HUES48 (cell line): Measurements from ENCODE around the gene SUN5.

ENCODE experiments used
- H3K27ac ChIP-seq: one replicate; pipeline ENCODE4 v1.7.0; 2013; ENCODE audit warnings: low read depth, low read length, inconsistent platforms
- H3K27me3 ChIP-seq: 2 replicates; pipeline ENCODE4 v1.6.1; 2013; ENCODE audit warnings: mild to moderate bottlenecking, low read length; ENCODE audit not compliant: control insufficient read depth, insufficient read depth
- H3K36me3 ChIP-seq: 2 replicates; pipeline ENCODE4 v1.6.1; 2013; ENCODE audit warnings: low read length; ENCODE audit not compliant: control insufficient read depth, insufficient read depth
- H3K4me1 ChIP-seq: 2 replicates; pipeline ENCODE4 v1.6.1; 2013; ENCODE audit warnings: mild to moderate bottlenecking, low read length; ENCODE audit not compliant: control insufficient read depth, insufficient read depth
- H3K4me3 ChIP-seq: 2 replicates; pipeline ENCODE4 v1.5.1; 2013; ENCODE audit warnings: mild to moderate bottlenecking, low read depth, low read length
- H3K9ac ChIP-seq: 2 replicates; pipeline ENCODE4 v1.6.1; 2013; ENCODE audit warnings: mild to moderate bottlenecking, low read depth, low read length, moderate library complexity
- H3K9me3 ChIP-seq: 2 replicates; pipeline ENCODE4 v1.6.1; 2013; ENCODE audit warnings: low read length; ENCODE audit not compliant: control insufficient read depth, insufficient read depth

Gene SUN5

DNA sequence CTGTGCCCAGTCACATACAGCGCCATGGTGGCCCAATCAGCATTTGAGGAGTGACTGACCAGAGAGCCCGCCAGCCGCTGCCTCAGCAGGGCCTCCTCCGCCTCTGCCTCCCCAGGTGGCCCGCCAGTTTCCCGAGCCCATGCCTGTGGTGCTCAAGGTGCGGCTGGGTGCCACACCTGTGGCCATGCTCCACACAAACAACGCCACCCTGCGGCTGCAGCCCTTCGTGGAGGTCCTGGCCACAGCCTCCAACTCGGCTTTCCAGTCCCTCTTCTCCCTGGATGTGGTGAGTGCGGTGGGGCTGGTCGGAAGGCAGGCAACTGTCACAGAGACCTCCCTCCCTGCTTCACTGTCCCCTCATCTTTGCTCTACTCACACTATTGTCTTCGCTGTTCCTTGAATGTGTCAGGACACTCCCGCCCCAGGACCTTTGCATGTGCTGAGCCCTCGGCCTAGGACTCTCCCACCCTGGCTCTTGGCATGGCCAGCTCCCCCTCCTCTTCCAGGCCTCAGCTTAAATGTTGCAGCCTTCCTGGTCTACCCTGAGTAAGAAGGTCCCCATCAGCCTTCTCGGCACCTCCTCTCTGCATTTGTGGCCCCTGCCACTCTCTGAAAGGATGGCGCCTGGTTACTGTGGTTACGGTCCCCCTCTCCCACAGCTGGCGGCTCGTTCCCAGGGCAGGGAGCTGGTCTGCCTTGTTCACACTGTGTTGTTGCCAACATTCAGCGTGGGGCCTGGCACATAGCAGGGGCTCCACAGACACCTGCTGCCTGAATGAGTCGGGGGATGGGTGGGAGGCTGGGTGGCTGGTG is 15.4 kb upstream of the SUN5 start:
- Histone ChIP-seq H3K4me1 (no peaks in the 10 kb centered on the region), H3K27me3 (no peaks in the 10 kb centered on the region), H3K27ac (no peak overlapping the region), H3K4me3 (no peak overlapping the region), H3K9ac (no peak overlapping the region), H3K9me3 (no peaks in the 10 kb centered on the region), H3K36me3 (no peaks in the 10 kb centered on the region)

DNA sequence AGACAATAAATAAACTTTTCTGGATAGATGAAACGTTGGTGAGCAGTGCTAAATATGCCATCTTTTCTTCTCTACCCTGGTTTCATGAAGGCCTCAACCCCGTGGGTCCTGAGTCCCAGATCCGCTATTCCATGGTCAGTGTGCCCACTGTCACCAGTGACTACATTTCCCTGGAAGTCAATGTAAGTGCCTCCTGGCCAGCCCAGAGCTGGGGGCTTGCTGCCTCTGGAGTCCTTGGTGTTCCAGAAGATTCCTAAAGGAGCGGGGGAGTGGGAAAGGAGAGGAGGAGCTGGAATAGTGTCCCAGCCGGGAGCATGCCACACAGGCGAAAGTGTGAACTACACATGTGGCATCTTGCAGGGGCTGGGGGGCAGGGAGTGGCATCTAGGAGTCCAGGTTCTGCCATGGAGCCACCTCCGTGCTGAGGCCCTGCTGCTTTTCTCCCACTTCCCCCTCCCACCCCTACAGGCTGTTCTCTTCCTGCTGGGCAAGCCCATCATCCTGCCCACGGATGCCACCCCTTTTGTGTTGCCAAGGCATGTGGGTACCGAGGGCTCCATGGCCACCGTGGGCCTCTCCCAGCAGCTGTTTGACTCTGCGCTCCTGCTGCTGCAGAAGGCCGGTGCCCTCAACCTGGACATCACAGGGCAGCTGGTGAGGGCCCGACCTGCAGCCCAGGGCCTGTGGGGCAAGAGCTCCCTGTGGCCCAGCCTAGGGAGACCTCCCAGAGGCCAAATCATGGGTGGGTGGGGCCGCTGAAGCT is 14.1 kb upstream of the SUN5 start:
- Histone ChIP-seq H3K4me3 (no peak overlapping the region), H3K27ac (no peak overlapping the region), H3K9ac (no peak overlapping the region), H3K36me3 (no peaks in the 10 kb centered on the region), H3K27me3 (no peaks in the 10 kb centered on the region), H3K9me3 (no peaks in the 10 kb centered on the region), H3K4me1 (no peaks in the 10 kb centered on the region)

DNA sequence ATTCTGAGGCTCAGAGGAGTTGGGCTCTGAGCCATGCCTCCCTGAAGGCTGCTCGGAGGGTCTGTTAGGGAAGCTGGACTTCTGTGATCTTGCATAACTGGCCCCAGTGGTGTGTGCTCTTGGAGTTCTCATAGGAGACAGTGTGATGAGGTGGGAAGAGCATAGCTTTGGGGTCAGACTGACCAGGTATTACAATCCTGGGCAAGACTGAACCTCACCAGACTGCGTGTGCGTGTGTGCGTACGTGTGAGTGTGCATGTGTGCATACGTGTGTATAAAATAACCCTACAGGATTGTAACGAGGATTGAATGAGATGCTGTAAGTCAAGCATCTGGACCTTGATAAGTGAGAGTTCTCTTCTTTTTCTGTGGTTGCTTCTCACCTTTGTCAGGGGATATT is 13.3 kb upstream of the SUN5 start:
- Histone ChIP-seq H3K9ac (no peak overlapping the region), H3K27me3 (no peaks in the 10 kb centered on the region), H3K4me1 (no peaks in the 10 kb centered on the region), H3K27ac (no peak overlapping the region), H3K4me3 (no peak overlapping the region), H3K36me3 (no peaks in the 10 kb centered on the region), H3K9me3 (no peaks in the 10 kb centered on the region)

DNA sequence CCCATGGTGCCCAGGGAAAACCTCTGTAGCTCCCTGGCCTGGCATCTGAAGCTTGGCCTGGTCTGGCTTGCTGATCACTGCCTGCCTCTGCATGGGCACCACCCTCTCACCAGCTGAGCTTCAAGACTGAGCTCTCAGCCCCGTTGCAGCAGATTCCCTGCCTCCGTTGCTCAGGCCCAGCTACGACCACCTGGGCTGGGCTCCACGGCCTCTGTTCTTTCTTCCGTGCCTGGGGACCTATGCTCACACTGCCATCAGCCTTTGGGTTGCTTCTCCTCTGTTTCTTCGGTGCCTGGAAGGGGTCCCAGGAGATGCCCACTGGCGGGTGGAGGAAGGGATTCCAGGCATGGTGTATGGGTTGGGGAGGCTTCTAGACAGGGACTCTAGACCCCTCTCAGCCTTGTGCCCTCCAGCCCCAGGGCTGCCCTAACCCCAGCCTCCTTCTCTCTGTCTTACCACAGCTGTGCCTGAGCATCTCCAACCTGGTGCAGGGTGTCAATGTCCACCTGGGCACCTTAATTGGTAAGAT is 12.4 kb upstream of the SUN5 start:
- H3K9ac ChIP-seq: no peak overlapping the region
- no peaks in the 10 kb centered on the region for H3K9me3 ChIP-seq
- no peaks in the 10 kb centered on the region for H3K36me3 ChIP-seq
- H3K4me3 ChIP-seq: no peak overlapping the region
- H3K27ac ChIP-seq: no peak overlapping the region
- no peaks in the 10 kb centered on the region for H3K4me1 ChIP-seq
- no peaks in the 10 kb centered on the region for H3K27me3 ChIP-seq

DNA sequence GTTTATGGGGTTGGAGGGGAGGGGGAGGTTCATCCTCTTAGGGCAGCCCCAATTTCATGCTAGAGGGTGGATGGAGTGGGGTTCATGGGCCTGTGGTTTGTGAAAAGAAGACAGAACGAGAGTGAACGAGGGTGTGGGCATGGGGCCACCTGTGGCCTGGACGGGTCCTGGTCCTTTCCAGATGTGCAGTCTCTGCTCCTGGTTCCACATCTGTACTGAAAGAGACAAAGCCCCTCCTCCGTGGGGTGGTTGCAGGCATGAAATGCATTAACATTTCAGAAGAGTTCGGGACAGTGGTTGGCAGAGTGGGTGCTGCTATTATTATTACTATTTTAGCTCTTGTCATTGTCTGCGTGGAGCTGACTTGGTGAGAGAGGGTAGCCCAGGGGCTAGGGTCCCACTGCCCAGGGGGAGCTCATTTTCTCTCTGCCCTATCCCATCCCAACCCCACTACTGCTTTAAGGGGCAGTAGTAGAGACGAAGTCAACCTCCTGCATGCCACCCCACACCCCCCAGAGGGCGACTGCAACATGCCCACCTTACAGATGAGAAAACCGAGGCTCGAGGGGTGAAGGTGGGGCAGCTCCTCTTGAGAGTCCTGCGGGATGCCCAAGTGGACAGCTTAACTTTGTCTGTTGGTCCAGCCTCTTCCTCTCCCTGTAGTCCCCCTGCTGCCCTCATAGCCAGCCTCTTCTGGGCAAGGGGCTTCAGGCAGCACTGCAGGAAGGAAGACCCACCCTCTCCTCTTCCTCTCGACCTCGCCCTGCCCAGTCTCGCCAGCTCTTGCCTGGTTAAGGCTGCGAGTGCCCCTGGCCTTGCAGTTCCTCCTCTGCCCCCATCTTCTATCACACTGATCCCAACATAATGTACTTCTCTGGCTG is 11.7 kb upstream of the SUN5 start:
- no peaks in the 10 kb centered on the region for H3K4me1 ChIP-seq
- no peaks in the 10 kb centered on the region for H3K27me3 ChIP-seq
- no peaks in the 10 kb centered on the region for H3K36me3 ChIP-seq

DNA sequence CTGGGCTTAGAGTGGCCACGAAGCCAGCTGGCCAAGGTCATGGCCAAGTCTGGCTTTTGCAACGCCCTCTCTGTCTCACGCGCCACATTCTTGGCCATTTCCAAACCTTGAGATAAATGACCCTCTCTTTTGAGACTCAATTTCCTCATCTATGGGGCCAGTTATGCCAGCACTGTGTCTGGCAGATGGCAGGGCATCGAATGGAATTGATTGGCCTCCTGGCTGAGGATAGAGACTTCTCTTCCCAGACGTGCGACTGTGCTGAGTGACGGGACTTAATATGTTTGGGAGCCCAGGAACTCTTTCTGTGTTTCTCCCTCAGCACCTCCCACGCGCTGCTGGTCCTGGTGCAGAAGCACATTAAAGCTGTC is 10.9 kb upstream of the SUN5 start:
- Histone ChIP-seq H3K36me3 (no peaks in the 10 kb centered on the region), H3K4me1 (no peaks in the 10 kb centered on the region), H3K27me3 (no peaks in the 10 kb centered on the region), H3K27ac (no peak overlapping the region), H3K9me3 (no peaks in the 10 kb centered on the region), H3K4me3 (no peak overlapping the region), H3K9ac (no peak overlapping the region)

More for the DNA sequence above, 11.7 kb upstream of the SUN5 start:
- Histone ChIP-seq H3K4me3 (no peak overlapping the region), H3K27ac (no peak overlapping the region), H3K9ac (no peak overlapping the region), H3K9me3 (no peaks in the 10 kb centered on the region)

DNA sequence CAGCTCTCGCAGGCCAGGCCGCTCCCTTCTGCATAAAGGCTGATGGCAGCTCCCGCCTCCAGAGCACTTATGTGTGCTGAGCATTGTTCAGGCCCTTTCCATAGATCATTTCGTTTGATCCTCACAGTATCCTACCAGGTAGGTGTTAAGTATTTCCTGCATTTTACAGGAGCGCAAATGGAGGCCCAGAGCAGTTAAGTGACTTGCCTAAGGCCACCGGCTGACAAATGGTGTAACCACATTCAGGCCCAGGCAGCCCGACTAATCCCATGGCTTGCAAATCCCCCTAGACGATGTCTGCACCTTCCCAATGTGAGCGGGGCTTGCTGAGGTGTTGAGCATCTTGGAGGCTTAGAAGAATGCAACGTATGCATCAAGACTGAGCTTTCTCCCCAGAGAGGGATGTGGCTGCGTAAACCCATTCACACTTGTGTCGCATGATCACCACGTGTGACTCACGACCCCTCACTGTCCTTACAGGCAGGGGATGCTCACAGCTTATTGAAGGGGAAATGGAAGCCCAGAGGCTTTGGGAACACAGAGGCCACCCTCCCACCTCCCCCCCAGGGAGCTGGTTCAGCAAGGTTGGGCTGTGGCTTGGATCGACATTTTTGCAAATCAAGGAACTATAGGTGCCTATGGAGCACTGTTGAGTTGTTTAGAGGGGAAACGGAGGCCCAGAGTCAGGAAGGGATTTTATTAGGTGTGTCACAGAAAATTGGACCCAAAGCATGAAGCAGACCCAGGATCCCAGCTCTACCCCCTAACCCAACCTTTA is 10.3 kb upstream of the SUN5 start:
- no peaks in the 10 kb centered on the region for H3K4me1 ChIP-seq
- no peak overlapping the region for H3K9ac ChIP-seq
- H3K27ac ChIP-seq: no peak overlapping the region
- no peak overlapping the region for H3K4me3 ChIP-seq
- H3K27me3 ChIP-seq: no peaks in the 10 kb centered on the region
- H3K9me3 ChIP-seq: no peaks in the 10 kb centered on the region
- H3K36me3 ChIP-seq: no peaks in the 10 kb centered on the region

DNA sequence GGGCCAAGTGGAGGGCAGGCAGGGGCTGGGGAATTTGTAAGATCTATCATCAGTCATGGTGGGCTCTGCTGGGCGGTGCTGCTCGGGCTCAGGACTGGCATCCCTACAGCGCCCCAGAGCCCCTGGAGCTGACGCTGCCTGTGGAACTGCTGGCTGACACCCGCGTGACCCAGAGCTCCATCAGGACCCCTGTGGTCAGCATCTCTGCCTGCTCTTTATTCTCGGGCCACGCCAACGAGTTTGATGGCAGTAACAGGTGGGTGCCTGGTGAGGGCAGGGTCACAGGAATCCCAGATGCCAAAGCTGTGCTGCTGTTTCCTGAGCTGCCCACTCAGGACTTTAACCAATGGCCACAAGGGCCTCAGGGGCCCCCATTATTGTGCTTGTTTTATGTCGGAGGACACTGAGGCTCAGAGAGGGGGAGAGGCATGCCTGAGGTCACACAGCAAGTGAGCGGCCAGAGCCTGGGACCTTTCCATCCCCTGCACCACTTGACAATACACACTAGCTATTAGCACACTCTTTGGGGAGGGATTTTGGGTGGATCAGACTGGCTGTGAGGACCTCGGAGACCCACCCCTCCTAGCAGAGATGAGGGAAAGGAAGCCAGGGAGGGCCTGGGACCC is 9.6 kb upstream of the SUN5 start:
- Histone ChIP-seq H3K9ac (no peak overlapping the region), H3K27me3 (no peaks in the 10 kb centered on the region), H3K36me3 (no peaks in the 10 kb centered on the region), H3K4me3 (no peak overlapping the region), H3K4me1 (no peaks in the 10 kb centered on the region), H3K27ac (no peak overlapping the region), H3K9me3 (no peaks in the 10 kb centered on the region)

DNA sequence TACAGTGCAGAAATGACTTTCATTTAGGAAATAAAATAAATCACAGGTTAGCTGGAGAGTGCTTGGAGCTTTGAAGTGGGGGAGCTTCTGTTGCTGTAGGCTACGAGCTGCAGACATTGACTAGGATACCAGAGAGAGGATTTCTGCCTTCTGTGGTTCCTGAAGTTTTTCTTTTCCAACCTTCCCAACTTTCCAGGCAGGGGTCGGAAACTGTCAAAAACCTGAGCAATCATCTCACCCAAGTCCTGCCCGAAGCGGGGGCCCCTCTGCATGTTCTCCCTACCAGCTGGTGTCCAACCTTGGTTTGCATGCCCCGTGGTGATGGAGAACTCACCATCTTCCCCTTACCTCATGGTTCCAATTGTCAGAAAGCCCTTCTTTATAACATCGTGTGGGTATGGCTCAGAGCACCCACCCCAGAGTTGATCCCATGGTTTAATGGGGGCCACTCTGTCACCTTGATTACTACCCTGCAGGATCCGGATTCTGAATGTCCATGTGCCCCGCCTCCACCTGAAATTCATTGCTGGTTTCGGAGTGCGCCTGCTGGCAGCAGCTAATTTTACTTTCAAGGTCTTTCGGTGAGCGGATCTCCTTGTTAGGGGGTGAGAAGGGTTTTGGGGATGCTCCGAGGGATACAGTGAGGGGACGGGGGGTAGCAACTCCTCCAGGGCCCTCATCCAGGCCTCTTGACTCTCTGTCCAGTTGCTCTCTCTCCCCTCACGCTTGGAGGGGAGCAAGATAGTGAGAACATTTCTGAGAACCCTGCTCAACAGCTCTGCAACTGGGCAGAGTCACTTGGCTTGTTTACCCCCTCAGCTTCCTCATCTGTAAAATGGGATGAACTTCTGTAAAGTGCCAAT is 8.3 kb upstream of the SUN5 start:
- Histone ChIP-seq H3K27ac (no peak overlapping the region), H3K36me3 (no peaks in the 10 kb centered on the region), H3K9ac (no peak overlapping the region), H3K4me1 (no peaks in the 10 kb centered on the region), H3K27me3 (no peaks in the 10 kb centered on the region), H3K9me3 (no peaks in the 10 kb centered on the region), H3K4me3 (no peak overlapping the region)
